ENCODE data around the gene SH2D6.
"Not testable (repeated sequence)": the region's sequence is repeated elsewhere in the genome, so short reads cannot be mapped to it uniquely, and the experiment has no call there.

The SH2D6 gene

GRCh38 chr2:85422072-85422457 lies 3.6 kb downstream of the SH2D6 start:
- no peak for DNase-seq

GRCh38 chr2:85423525-85423924 lies 5.0 kb downstream of the SH2D6 start:
- no peak for DNase-seq

- DNase-seq, result no peak
Measured at GRCh38 chr2:85425588-85425987, 7.1 kb downstream of the SH2D6 start.

- no peak for DNase-seq
Measured at GRCh38 chr2:85427300-85427835, 8.9 kb downstream of the SH2D6 start.

- DNase-seq, result no peak
Measured at GRCh38 chr2:85428343-85428881, 9.9 kb downstream of the SH2D6 start.

GRCh38 chr2:85429213-85429923 lies 10.9 kb downstream of the SH2D6 start:
- DNase-seq, result no peak

GRCh38 chr2:85429924-85430289 lies 11.4 kb downstream of the SH2D6 start:
- DNase-seq, result no peak

- DNase-seq, result peak; percentile 32
Measured at GRCh38 chr2:85430752-85431569, 12.4 kb downstream of the SH2D6 start.

- DNase-seq, result no peak
Measured at GRCh38 chr2:85431570-85432205, 13.2 kb downstream of the SH2D6 start.

GRCh38 chr2:85433511-85434089 lies 15.1 kb downstream of the SH2D6 start:
- peak; percentile 78 for DNase-seq

- DNase-seq, result no peak
Measured at GRCh38 chr2:85434696-85435095, 16.2 kb downstream of the SH2D6 start.

GRCh38 chr2:85435220-85435958 lies 16.9 kb downstream of the SH2D6 start:
- DNase-seq, result no peak

- DNase-seq, result no peak
Measured at GRCh38 chr2:85435981-85436835, 17.7 kb downstream of the SH2D6 start.

- DNase-seq, result peak; percentile 56
Measured at GRCh38 chr2:85436836-85437487, 18.4 kb downstream of the SH2D6 start.

- peak; percentile 78 for DNase-seq
Measured at GRCh38 chr2:85437488-85438200, 19.1 kb downstream of the SH2D6 start.

- peak; percentile 57 for DNase-seq
Measured at GRCh38 chr2:85438201-85439024, 19.9 kb downstream of the SH2D6 start.

- no peak for DNase-seq
Measured at GRCh38 chr2:85439025-85439472, 20.5 kb downstream of the SH2D6 start.

- DNase-seq, result not testable (repeated sequence)
Measured at GRCh38 chr2:85439569-85439968, 21.1 kb downstream of the SH2D6 start.

GRCh38 chr2:85439986-85440385 lies 21.5 kb downstream of the SH2D6 start:
- DNase-seq, result no peak
